ENCODE data around the gene IKZF2.

DNA sequence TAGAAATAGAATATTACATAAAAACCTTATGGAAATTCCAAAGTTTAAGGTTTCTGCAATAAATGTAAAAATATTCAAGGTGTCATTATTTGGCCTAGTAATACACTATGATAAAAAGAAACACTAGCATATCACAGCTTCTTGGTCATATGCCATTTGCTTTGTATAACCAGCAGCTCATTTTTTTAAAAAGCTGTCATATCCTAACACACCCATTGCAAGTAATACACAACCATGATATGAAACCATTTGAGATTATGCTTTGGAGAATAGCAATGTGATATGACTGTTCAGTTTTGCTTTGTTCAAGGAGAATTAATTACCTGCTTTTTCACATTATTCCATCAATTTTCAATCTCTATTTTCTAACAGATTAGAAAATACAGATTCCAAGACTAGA lies 149.0 kb downstream of the IKZF2 start:
- TF ChIP-seq, protein P1, sequence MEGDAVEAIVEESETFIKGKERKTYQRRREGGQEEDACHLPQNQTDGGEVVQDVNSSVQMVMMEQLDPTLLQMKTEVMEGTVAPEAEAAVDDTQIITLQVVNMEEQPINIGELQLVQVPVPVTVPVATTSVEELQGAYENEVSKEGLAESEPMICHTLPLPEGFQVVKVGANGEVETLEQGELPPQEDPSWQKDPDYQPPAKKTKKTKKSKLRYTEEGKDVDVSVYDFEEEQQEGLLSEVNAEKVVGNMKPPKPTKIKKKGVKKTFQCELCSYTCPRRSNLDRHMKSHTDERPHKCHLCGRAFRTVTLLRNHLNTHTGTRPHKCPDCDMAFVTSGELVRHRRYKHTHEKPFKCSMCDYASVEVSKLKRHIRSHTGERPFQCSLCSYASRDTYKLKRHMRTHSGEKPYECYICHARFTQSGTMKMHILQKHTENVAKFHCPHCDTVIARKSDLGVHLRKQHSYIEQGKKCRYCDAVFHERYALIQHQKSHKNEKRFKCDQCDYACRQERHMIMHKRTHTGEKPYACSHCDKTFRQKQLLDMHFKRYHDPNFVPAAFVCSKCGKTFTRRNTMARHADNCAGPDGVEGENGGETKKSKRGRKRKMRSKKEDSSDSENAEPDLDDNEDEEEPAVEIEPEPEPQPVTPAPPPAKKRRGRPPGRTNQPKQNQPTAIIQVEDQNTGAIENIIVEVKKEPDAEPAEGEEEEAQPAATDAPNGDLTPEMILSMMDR (IDR thresholded peaks at IDR 0.05), result no peak
- no peak for TF ChIP-seq EP300 (IDR thresholded peaks at IDR 0.05)

All from ovary (tissue), 3 donors.